GM12878 (cell line): ENCODE measurements around the gene CCDC172.

ENCODE experiments used
- JUNB ChIP-seq: IDR thresholded peaks from 2 replicates; pipeline ENCODE4 v1.6.1; 2016; ENCODE audit warnings: antibody characterized with exemption, mild to moderate bottlenecking
- POLR2A ChIP-seq: IDR thresholded peaks from 2 replicates; pipeline ENCODE4 v1.6.1; 2011; ENCODE audit warnings: low read depth, mild to moderate bottlenecking, low read length

DNA sequence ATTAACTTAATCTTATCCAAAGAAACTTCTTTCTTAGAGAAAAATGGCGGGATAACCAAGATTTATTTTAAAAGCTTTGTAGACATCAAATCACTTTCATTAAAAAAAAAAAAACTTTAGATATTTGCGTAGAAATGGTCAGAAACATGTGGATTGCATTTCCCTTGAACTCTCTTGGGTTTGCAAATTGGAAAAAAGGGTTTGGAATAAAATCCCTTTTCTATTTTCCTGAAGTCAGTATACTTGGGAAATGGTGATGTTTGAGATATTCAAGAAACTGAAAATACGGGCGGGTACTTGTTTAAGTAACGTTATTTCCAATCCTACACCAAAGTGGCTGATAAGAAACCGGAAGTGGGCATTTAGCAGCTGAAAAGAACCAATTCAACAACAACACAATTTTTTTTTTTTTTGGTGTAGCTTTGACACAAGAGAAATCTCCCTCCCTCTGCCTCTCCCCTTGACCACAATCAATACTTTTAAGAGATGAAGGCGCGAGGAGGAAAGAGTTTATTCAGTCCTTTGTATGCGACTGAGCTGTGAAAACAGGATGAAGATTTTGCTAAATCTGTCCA is 37.5 kb upstream of the CCDC172 start:
- TF ChIP-seq JUNB (no peak), POLR2A (no peak)
